Esophagus mucosa (tissue), 1 donor: ENCODE results near the gene OSBPL10. TPM values are rescaled to one million over a fixed set of nuclear protein-coding genes. Genes with fewer than 3 reads are reported as not detected.
"Not testable (repeated sequence)": the region's sequence is repeated elsewhere in the genome, so short reads cannot be mapped to it uniquely, and the experiment has no call there.

Source experiments
- ATAC-seq: fragments of 200-7000 bp; cut with Tn5 transposase; one replicate; pipeline ENCODE4 v1.9.1; 2020
- total RNA-seq: library from RNA; stranded (reverse); gene quantifications from one replicate; pipeline ENCODE4 v1.2.4, GENCODE V29; 2023
- donor health status: DM: yes; HTN: yes; CAD: no.

OSBPL10 gene
- total RNA-seq, 1 donor from 2014 or later = 29.1 TPM

- ATAC-seq = no peak
These were observed 285.6 kb downstream of the OSBPL10 start for GRCh38 chr3:31695280-31696008.

- no peak for ATAC-seq
These were observed 287.7 kb downstream of the OSBPL10 start for GRCh38 chr3:31693346-31693745.

GRCh38 chr3:31692751-31693150 is 288.3 kb downstream of the OSBPL10 start:
- ATAC-seq = no peak

- ATAC-seq = no peak
These were observed 290.3 kb downstream of the OSBPL10 start for GRCh38 chr3:31690771-31691170.

- not testable (repeated sequence) for ATAC-seq
These were observed 291.5 kb downstream of the OSBPL10 start for GRCh38 chr3:31689523-31689922.

GRCh38 chr3:31688984-31689383 is 292.1 kb downstream of the OSBPL10 start:
- ATAC-seq = no peak

- ATAC-seq = no peak
These were observed 293.9 kb downstream of the OSBPL10 start for GRCh38 chr3:31687020-31687802.

GRCh38 chr3:31680072-31680870 is 300.8 kb downstream of the OSBPL10 start:
- no peak for ATAC-seq

GRCh38 chr3:31676556-31676955 is 304.5 kb downstream of the OSBPL10 start:
- ATAC-seq = no peak

- no peak for ATAC-seq
These were observed 307.1 kb downstream of the OSBPL10 start for GRCh38 chr3:31673950-31674349.

- no peak for ATAC-seq
These were observed 309.1 kb downstream of the OSBPL10 start for GRCh38 chr3:31671976-31672375.

GRCh38 chr3:31671451-31671850 is 309.6 kb downstream of the OSBPL10 start:
- no peak for ATAC-seq

GRCh38 chr3:31670722-31671121 is 310.3 kb downstream of the OSBPL10 start:
- no peak for ATAC-seq

- ATAC-seq = no peak
These were observed 310.9 kb downstream of the OSBPL10 start for GRCh38 chr3:31670136-31670535.

- ATAC-seq = peak; percentile 85
These were observed 312.8 kb downstream of the OSBPL10 start for GRCh38 chr3:31668242-31668641.

GRCh38 chr3:31667582-31667981 is 313.5 kb downstream of the OSBPL10 start:
- ATAC-seq = no peak

GRCh38 chr3:31664031-31664430 is 317.0 kb downstream of the OSBPL10 start:
- ATAC-seq = no peak

- ATAC-seq = no peak
These were observed 318.9 kb downstream of the OSBPL10 start for GRCh38 chr3:31661993-31662670.

- no peak for ATAC-seq
These were observed 319.8 kb downstream of the OSBPL10 start for GRCh38 chr3:31661286-31661685.

GRCh38 chr3:31659246-31659645 is 321.8 kb downstream of the OSBPL10 start:
- ATAC-seq = no peak

- no peak for ATAC-seq
These were observed 326.1 kb downstream of the OSBPL10 start for GRCh38 chr3:31654998-31655397.

- no peak for ATAC-seq
These were observed 327.6 kb downstream of the OSBPL10 start for GRCh38 chr3:31653464-31653863.

- ATAC-seq = no peak
These were observed 328.8 kb downstream of the OSBPL10 start for GRCh38 chr3:31652296-31652695.
